RPMI8226 (cell line): ENCODE data around the gene EGLN1.

Experiments
- DNase-seq: peaks from one replicate; pipeline ENCODE4 v3.0.0-alpha.2; 2015

EGLN1 gene

GRCh38 chr1:231324660-231325059, 97.4 kb downstream of the EGLN1 start:
- no peak for DNase-seq

DNA sequence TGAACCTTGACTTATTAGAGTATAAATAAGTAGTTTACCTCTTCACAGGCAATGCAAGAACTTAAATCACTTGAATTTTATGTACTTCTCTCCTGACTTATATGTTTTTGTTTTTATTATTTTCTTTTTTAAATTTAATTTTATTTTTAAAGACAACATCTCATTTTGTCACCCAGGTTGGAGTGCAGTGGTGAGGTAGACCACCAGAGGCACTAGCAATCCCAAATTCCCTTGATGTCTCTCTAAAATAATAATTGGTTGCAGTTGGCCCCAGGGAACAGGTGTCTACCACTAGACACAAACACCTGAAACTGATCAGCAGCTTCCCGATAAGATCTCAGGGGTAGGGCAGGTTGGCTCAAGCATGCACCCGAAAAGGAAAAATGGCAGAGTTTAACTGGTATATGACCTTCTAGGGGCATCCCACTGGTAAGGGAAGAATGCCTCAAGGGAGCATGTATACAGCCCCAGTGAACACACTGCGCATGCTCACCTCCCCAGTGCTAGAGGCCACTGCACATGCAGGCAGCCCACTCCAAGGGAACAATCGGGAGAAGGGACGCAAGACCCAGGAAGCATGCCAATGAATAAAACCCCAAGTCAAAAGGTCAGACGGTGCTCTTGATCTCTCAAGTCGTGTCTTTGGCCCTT, 99.1 kb downstream of the EGLN1 start:
- DNase-seq: no peak

- no peak for DNase-seq
Observed at GRCh38 chr1:231319080-231319479, 103.0 kb downstream of the EGLN1 start.

DNA sequence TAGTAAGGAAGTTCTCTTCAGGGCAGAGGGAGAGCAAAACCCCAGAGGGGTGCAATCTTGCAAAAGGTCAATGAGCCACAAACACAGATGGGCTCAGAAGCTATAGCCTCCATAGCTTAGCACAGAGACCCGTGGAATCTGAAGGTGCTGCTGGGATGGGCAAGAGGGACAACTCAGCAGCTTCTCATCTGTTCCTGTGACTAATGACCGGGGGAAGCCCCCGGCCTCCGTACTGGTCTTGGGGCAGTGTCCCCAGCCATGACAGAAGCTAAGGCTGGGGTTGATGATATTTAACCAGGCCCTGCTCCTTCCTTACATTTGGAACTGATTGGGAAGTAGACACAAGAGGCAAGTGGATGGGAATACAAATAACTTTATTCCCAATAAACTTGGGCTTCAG, 103.5 kb downstream of the EGLN1 start:
- no peak for DNase-seq

GRCh38 chr1:231318015-231318355, 104.1 kb downstream of the EGLN1 start:
- no peak for DNase-seq

- no peak for DNase-seq
Observed at GRCh38 chr1:231317306-231318014, 104.6 kb downstream of the EGLN1 start.

DNA sequence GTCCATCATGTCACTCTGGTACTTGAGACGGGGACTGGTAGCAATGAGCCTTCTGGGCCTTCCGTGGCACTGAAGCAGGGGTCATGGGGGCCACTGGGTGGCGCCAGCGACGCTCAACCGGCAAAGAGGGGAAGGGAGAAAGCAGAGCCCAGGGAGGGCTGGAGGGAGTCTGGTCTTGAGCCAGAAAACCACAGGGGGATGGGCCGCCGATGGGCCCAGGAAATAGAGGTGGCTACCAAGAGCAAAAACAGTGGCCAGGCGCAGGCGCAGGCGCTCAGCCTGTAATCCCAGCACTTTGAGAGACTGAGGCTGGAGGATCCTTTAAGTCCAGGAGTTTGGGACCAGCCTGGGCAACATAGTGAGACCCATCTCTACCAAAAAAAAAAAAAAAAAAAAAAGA, 106.2 kb downstream of the EGLN1 start:
- DNase-seq: peak; percentile 64
